SK-N-MC (cell line): ENCODE measurements around the gene MEOX1.

Experiments
- EZH2 ChIP-seq: fragments of 200-600 bp; sonication (generic); IDR thresholded peaks from one replicate; pipeline ENCODE4 v1.6.1; 2017; ENCODE audit warnings: antibody characterized with exemption
- POLR2AphosphoS5 ChIP-seq: IDR thresholded peaks from 2 replicates; pipeline ENCODE4 v1.6.1; 2012; ENCODE audit warnings: mild to moderate bottlenecking, low read depth, low read length, borderline replicate concordance

DNA sequence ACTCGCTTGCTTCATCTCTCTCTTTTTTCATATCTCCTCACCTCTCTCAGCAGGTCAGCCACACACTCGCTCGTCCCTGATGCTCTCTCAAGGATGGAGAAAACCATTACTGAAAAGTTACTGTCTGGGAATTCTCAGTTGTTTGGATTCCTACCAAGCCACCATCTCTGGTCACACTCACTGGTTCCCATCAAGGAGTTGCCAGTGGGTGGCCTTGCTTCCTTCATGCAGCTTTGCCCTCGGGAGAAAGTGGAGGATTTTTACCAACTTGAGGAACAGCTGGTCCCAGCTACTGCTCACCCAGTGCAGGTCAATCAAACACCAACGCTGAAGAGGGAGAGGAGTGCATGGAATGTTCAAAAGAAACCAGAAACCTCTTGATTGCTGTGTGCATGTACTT, 25.3 kb downstream of the MEOX1 start:
- TF ChIP-seq POLR2AphosphoS5 (no peak), EZH2 (no peak)
